ENCODE data around the gene NEK11. TPM values are rescaled to one million over a fixed set of nuclear protein-coding genes. Genes with fewer than 3 reads are reported as not detected.

The NEK11 gene
- total RNA-seq, 1 experiment from 2014 or later = 13.2 TPM

DNA sequence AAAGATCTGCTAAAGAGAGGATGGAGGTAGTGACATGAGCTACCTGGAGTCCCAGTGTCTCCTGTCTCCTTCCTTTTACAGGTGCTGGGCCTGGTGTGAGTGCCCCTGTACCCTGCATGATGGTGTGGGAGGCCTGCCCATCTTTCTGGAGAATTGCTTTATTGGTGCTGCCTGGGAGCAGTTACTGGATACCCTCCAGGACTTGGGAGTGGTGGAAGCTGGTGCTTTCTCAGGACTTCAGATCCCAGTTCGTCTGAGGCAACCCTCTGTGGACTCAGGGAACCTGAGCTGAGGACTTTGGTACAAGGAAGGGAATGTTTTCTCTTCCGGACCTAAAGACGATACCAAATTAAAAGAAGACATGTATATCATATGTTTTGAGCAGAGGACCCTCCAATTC lies 336.6 kb downstream of the NEK11 start:
- Histone ChIP-seq H3K9me2 (ENCODE audit: insufficient read depth) (no peaks in the 10 kb centered on the region), H3K27ac (no peak overlapping the region), H4K20me1 (ENCODE audit: insufficient read depth) (no peaks in the 10 kb centered on the region), H3K9me3 (ENCODE audit: insufficient read depth, low read depth) (peaks cover 8% of the 10 kb centered on the region), H3K4me3 (no peak overlapping the region), H3K36me3 (ENCODE audit: low read depth) (no peaks in the 10 kb centered on the region), H3F3A (ENCODE audit: insufficient read depth, low read depth) (no peaks in the 10 kb centered on the region; the same call in 1 of the 2 replicates), H2AFZ (no peak overlapping the region), H3K4me1 (replicated peaks; ENCODE audit: insufficient read depth) (peaks cover 25% of the 10 kb centered on the region), H3K27me3 (ENCODE audit: insufficient read depth, low read depth) (no peaks in the 10 kb centered on the region), H3K79me2 (ENCODE audit: low read depth) (no peaks in the 10 kb centered on the region), H3K4me2 (no peak overlapping the region)
- TF ChIP-seq, protein P1, sequence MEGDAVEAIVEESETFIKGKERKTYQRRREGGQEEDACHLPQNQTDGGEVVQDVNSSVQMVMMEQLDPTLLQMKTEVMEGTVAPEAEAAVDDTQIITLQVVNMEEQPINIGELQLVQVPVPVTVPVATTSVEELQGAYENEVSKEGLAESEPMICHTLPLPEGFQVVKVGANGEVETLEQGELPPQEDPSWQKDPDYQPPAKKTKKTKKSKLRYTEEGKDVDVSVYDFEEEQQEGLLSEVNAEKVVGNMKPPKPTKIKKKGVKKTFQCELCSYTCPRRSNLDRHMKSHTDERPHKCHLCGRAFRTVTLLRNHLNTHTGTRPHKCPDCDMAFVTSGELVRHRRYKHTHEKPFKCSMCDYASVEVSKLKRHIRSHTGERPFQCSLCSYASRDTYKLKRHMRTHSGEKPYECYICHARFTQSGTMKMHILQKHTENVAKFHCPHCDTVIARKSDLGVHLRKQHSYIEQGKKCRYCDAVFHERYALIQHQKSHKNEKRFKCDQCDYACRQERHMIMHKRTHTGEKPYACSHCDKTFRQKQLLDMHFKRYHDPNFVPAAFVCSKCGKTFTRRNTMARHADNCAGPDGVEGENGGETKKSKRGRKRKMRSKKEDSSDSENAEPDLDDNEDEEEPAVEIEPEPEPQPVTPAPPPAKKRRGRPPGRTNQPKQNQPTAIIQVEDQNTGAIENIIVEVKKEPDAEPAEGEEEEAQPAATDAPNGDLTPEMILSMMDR (conservative IDR thresholded peaks at IDR 0.05) = no peak
- TF ChIP-seq EZH2 (IDR thresholded peaks at IDR 0.05; ENCODE audit: low read depth) = no peak
- CTCF ChIA-PET = no interaction called here
- POLR2A ChIA-PET (ENCODE audit: unreplicated experiment) = interaction anchor here (0.9 kb wide), 1 partner anchor 18 kb away, joined by 4 read pairs; the partner anchor contains the start of gene NUDT16
- DNase-seq = no peak
- BruUV-seq (replicated peaks) = no TSS peak
- intact Hi-C loops (cut with micrococcal nuclease; ENCODE audit: unreplicated experiment) = no loop called here

DNA sequence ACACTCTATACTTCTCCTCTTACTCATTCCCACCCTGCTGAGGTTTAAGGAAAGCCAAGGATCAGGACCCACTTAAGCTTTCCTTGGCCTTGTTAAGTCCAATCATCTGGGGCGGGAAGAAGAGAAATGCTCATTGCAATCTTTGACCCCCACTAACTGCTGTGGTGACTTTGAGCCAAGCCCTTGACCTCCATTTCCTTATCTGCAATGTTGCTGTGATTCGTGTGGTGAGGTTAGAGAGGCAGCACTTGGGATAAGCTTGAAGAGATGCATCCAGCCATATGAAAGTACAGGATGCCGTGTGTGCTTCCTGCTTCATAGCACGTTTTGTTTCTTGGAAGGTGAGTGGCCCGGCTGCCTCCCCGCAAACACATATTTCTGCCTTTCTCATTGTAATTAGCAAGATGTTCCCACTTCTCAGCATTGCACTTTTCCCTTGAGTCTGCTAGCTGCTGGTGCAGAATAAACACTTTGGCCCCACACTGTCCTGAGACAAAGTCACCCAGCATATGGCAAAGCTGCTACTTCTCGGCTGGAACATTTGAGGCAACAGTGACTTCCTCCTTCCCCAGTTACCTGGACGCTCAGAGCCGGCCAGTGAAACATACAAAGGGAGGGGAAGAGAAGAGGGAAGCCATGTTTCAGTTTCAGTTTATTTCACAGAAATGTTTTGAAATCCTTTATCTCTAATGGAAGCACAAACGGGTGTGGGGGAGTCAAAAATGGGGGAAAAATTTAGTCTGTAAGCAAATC lies 344.4 kb downstream of the NEK11 start:
- no peak overlapping the region for H3K27ac ChIP-seq
- H3F3A ChIP-seq (ENCODE audit: insufficient read depth, low read depth) = no peaks in the 10 kb centered on the region
- TF ChIP-seq, protein P1 (conservative IDR thresholded peaks at IDR 0.05) = no peak
- no peak for TF ChIP-seq EZH2 (IDR thresholded peaks at IDR 0.05; ENCODE audit: low read depth)
- H3K36me3 ChIP-seq (ENCODE audit: low read depth) = no peaks in the 10 kb centered on the region
- DNase-seq = no peak
- H3K9me3 ChIP-seq (ENCODE audit: insufficient read depth, low read depth) = peaks cover 4% of the 10 kb centered on the region; the same call in 1 of the 2 replicates
- intact Hi-C loops (cut with micrococcal nuclease; ENCODE audit: unreplicated experiment) = no loop called here
- ChIA-PET CTCF (no interaction called here), POLR2A (ENCODE audit: unreplicated experiment) (interaction anchor here (0.7 kb wide), 1 partner anchor 1983 kb away, joined by 3 read pairs; no protein-coding TSS in a partner anchor)
- BruUV-seq (replicated peaks) = no TSS peak
- H3K9me2 ChIP-seq (ENCODE audit: insufficient read depth) = no peaks in the 10 kb centered on the region
- H3K4me3 ChIP-seq = no peak overlapping the region
- H3K4me1 ChIP-seq (replicated peaks; ENCODE audit: insufficient read depth) = no peaks in the 10 kb centered on the region
- H3K79me2 ChIP-seq (ENCODE audit: low read depth) = no peaks in the 10 kb centered on the region
- no peak overlapping the region for H2AFZ ChIP-seq
- H3K4me2 ChIP-seq = no peak overlapping the region
- no peaks in the 10 kb centered on the region for H3K27me3 ChIP-seq (ENCODE audit: insufficient read depth, low read depth)
- no peaks in the 10 kb centered on the region for H4K20me1 ChIP-seq (ENCODE audit: insufficient read depth)

DNA sequence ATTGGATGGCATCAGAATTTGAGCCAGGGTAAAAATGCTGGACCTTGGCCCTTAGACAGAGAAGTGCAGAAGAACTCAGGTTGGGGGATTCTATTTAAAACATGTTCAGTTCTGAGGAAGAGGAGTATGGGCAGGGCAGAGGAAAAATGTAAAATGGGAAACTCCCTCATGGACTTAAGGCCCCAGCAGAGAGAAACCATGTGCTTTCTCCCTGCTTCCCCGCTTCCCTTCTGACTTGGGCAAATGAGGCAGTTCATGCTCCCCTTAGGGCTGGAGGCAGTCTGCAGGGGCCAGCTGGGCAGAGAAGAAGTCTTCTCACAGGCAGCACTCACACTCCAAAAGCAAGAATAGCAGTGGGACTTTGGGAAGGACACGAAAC lies 345.0 kb downstream of the NEK11 start:
- Histone ChIP-seq H3K79me2 (ENCODE audit: low read depth) (no peaks in the 10 kb centered on the region), H3K4me3 (no peak overlapping the region), H3K27ac (no peak overlapping the region), H3K36me3 (ENCODE audit: low read depth) (no peaks in the 10 kb centered on the region), H3K9me2 (ENCODE audit: insufficient read depth) (no peaks in the 10 kb centered on the region), H2AFZ (no peak overlapping the region), H3K27me3 (ENCODE audit: insufficient read depth, low read depth) (no peaks in the 10 kb centered on the region), H3K4me1 (replicated peaks; ENCODE audit: insufficient read depth) (no peaks in the 10 kb centered on the region), H3K9me3 (ENCODE audit: insufficient read depth, low read depth) (peaks cover 4% of the 10 kb centered on the region; the same call in 1 of the 2 replicates), H3F3A (ENCODE audit: insufficient read depth, low read depth) (no peaks in the 10 kb centered on the region), H4K20me1 (ENCODE audit: insufficient read depth) (no peaks in the 10 kb centered on the region), H3K4me2 (no peak overlapping the region)
- DNase-seq = no peak
- intact Hi-C loops (cut with micrococcal nuclease; ENCODE audit: unreplicated experiment) = no loop called here
- ChIA-PET CTCF (no interaction called here), POLR2A (ENCODE audit: unreplicated experiment) (no interaction called here)
- TF ChIP-seq, protein P1 (conservative IDR thresholded peaks at IDR 0.05) = no peak
- no TSS peak for BruUV-seq (replicated peaks)

Data from PC-9 (cell line).